ENCODE data around the gene IFT20.

The IFT20 gene

DNA sequence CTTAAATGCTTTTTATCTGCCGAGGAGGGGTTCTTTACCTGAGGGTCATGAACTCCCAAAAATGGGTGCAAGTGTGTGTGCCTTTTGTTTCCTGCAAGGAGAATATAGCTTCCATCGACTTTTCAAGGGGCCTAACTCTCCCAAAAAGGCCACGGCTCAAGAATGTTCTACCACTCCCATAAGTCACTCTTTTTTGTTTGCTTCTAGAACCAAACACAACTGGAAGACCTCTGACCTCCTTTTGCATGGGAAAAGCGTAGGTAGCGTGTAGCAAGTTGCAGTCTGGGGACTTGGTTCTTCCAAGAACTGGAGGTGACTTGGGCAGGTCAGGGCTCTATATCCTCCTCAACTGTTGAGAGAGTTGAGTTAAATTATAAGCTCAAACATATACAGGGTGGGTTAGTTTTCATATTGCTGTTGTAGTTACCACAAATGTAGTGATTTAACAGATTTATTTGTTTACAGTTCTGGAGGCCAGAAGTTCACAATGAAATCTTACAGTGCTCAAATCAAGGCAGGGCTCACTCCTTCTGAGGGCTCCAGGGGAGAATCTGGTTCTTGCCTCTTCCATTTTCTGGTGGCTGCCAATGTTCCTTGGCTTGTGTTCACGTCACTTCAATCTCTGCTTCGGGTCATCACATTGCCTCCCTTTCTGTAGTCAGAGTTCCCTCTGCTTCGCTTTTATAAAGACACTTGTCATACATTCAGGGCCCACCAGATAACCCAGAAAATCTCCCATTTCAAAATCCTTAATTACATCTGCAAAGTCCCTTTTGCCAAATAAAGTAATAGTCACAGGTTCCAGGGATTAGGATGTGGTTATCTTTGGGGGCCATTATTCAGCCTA, 14.8 kb downstream of the IFT20 start:
- Histone ChIP-seq H4K8ac (ENCODE audit: low read depth, low read length) (no peak overlapping the region), H3K4ac (ENCODE audit: low read length) (no peak overlapping the region), H2BK12ac (ENCODE audit: low read length) (no peak overlapping the region), H3K36me3 (replicated peaks in 1 of 2; ENCODE audit: control insufficient read depth in 2 of 2, insufficient read depth in 2 of 2, low read length in 2 of 2) (peaks cover 0 to 53% of the 10 kb centered on the region in 2 donors), H3K79me1 (ENCODE audit: low read depth, low read length) (peaks cover 2% of the 10 kb centered on the region), H4K91ac (ENCODE audit: low read depth, low read length, poor library complexity) (no peak overlapping the region), H3K4me1 (ENCODE audit: control insufficient read depth in 2 of 2, insufficient read depth in 1 of 2, low read depth in 1 of 2, low read length in 2 of 2) (peaks cover 17 to 28% of the 10 kb centered on the region in 2 donors), H2AK5ac (ENCODE audit: low read depth, low read length) (no peak overlapping the region), H3K9ac (ENCODE audit: low read depth, low read length, poor library complexity) (no peak overlapping the region), H2AFZ (ENCODE audit: low read length) (no peak overlapping the region), H3K27me3 (ENCODE audit: control insufficient read depth in 3 of 3, insufficient read depth in 3 of 3, low read depth in 1 of 3, low read length in 3 of 3) (no peaks in the 10 kb centered on the region), H3K4me3 (ENCODE audit: low read length in 2 of 2) (peak overlapping the region; percentile 58 to 96), H2BK15ac (ENCODE audit: low read length) (no peak overlapping the region), H3K27ac (replicated peaks; ENCODE audit: low read length) (no peak overlapping the region), H3K18ac (ENCODE audit: low read length) (no peak overlapping the region), H3K9me3 (replicated peaks in 1 of 2; ENCODE audit: control insufficient read depth in 2 of 2, insufficient read depth in 1 of 2, low read depth in 1 of 2, low read length in 2 of 2) (peaks cover 0 to 10% of the 10 kb centered on the region in 2 donors), H3K4me2 (ENCODE audit: insufficient read depth, low read length, poor library complexity, severe bottlenecking) (peak overlapping the region; percentile 56), H3K14ac (ENCODE audit: low read length) (no peak overlapping the region), H2BK5ac (ENCODE audit: low read length) (no peak overlapping the region), H3K23ac (ENCODE audit: low read depth, low read length, poor library complexity) (no peak overlapping the region), H2BK120ac (ENCODE audit: low read depth, low read length) (no peak overlapping the region)
- WGBS, 2 donors (ENCODE audit: extremely low coverage in 2 of 2, insufficient read length in 2 of 2, insufficient replicate concordance in 1 of 2): no CpG with 5 or more reads among the region's 8 CpGs
- no peak for DNase-seq (ENCODE audit: low spot score)

DNA sequence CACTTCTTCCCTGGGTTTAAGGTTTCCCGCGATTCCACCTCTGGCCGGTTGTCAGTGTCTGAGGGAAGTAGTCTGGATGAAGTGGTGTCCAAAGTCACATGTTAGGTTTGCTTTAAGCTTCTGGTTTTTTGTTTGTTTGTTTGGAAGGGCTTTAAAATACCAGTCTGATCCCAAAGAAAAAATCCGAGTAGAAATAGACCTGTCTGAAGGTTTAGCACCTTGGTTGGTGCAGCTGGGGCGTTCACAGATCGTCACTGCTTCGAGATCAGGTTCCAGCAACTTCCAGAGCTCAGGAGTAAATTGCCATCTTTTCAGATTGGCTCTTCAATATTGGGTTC, 15.7 kb downstream of the IFT20 start:
- H3K36me3 ChIP-seq (replicated peaks in 1 of 2; ENCODE audit: control insufficient read depth in 2 of 2, insufficient read depth in 2 of 2, low read length in 2 of 2): peaks cover 0 to 44% of the 10 kb centered on the region in 2 donors
- H3K14ac ChIP-seq (ENCODE audit: low read length): no peak overlapping the region
- peaks cover 2% of the 10 kb centered on the region for H3K79me1 ChIP-seq (ENCODE audit: low read depth, low read length)
- peaks cover 0 to 10% of the 10 kb centered on the region in 2 donors for H3K9me3 ChIP-seq (replicated peaks in 1 of 2; ENCODE audit: control insufficient read depth in 2 of 2, insufficient read depth in 1 of 2, low read depth in 1 of 2, low read length in 2 of 2)
- H2BK15ac ChIP-seq (ENCODE audit: low read length): no peak overlapping the region
- no CpG with 5 or more reads among the region's 7 CpGs for WGBS, 2 donors (ENCODE audit: extremely low coverage in 2 of 2, insufficient read length in 2 of 2, insufficient replicate concordance in 1 of 2)
- DNase-seq (ENCODE audit: low spot score): no peak
- no peak overlapping the region for H2BK120ac ChIP-seq (ENCODE audit: low read depth, low read length)
- peaks cover 15 to 28% of the 10 kb centered on the region in 2 donors for H3K4me1 ChIP-seq (ENCODE audit: control insufficient read depth in 2 of 2, insufficient read depth in 1 of 2, low read depth in 1 of 2, low read length in 2 of 2)
- H4K8ac ChIP-seq (ENCODE audit: low read depth, low read length): no peak overlapping the region
- H3K27ac ChIP-seq (replicated peaks; ENCODE audit: low read length): peak overlapping the region; percentile 74
- peak overlapping the region; percentile 56 for H3K4me2 ChIP-seq (ENCODE audit: insufficient read depth, low read length, poor library complexity, severe bottlenecking)
- H2AFZ ChIP-seq (ENCODE audit: low read length): peak overlapping the region; percentile 87
- H2AK5ac ChIP-seq (ENCODE audit: low read depth, low read length): no peak overlapping the region
- H4K91ac ChIP-seq (ENCODE audit: low read depth, low read length, poor library complexity): no peak overlapping the region
- H2BK12ac ChIP-seq (ENCODE audit: low read length): no peak overlapping the region
- no peaks in the 10 kb centered on the region for H3K27me3 ChIP-seq (ENCODE audit: control insufficient read depth in 3 of 3, insufficient read depth in 3 of 3, low read depth in 1 of 3, low read length in 3 of 3)
- no peak overlapping the region for H3K23ac ChIP-seq (ENCODE audit: low read depth, low read length, poor library complexity)
- H2BK5ac ChIP-seq (ENCODE audit: low read length): peak overlapping the region; percentile 93
- H3K4ac ChIP-seq (ENCODE audit: low read length): no peak overlapping the region
- H3K18ac ChIP-seq (ENCODE audit: low read length): no peak overlapping the region
- peak overlapping the region; percentile 93 for H3K9ac ChIP-seq (ENCODE audit: low read depth, low read length, poor library complexity)
- H3K4me3 ChIP-seq (ENCODE audit: low read length in 2 of 2): peak overlapping the region; percentile 58 to 96

DNA sequence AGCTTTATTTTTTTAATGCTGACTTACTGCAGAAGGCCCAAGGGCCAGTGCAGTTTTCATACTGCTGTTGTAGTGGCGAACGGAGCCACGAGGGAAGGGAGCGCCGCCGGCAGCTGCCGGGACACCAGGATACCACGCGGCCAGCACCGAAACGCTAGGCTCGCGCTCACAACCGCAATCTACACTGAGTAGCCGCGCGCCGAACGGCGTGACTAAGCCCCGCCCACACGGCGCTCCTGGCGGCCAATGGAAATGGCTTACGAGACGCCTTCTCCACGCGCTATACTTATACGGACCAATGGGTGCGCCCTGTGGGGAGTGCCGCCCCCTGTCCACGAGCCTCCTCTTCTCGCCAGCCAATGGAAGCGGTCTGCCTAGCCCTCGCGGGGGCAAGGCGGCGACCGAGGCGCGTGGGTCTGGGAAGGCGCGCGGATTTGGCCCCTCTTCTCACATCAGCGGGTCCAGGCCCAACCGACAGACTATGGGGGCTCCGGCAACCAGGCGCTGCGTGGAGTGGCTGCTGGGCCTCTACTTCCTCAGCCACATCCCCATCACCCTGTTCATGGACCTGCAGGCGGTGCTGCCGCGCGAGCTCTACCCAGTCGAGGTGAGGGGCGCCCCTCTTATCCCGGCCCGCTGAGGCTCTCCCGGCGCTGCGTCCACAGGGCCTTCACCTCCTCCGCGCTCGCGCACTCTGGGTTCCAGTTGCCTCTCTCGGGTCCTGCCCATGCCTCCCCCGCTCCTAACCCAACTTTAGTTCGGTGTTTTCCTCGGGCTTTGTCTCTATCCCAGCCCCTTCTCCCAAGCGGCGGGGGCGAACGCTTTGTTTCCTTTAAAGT, 16.3 kb downstream of the IFT20 start, which contains the start of gene TMEM97:
TSS of gene TMEM97 (plus strand) at position 442 of the 839 bp plus-strand sequence. CDS start at position 482, 40 bp downstream.
- Histone ChIP-seq H3K4me1 (ENCODE audit: control insufficient read depth in 2 of 2, insufficient read depth in 1 of 2, low read depth in 1 of 2, low read length in 2 of 2) (peaks cover 15 to 27% of the 10 kb centered on the region in 2 donors), H2BK15ac (ENCODE audit: low read length) (peak within 1 kb of the TSS; percentile 86), H4K91ac (ENCODE audit: low read depth, low read length, poor library complexity) (peak within 1 kb of the TSS; percentile 77), H3K4me3 (ENCODE audit: low read length in 2 of 2) (peak within 1 kb of the TSS; percentile 58 to 96), H3K27me3 (ENCODE audit: control insufficient read depth in 3 of 3, insufficient read depth in 3 of 3, low read depth in 1 of 3, low read length in 3 of 3) (no peaks in the 10 kb centered on the region), H2AK5ac (ENCODE audit: low read depth, low read length) (peak within 1 kb of the TSS; percentile 86), H3K27ac (replicated peaks; ENCODE audit: low read length) (peak within 1 kb of the TSS; percentile 74), H3K4me2 (ENCODE audit: insufficient read depth, low read length, poor library complexity, severe bottlenecking) (peak within 1 kb of the TSS; percentile 68), H3K23ac (ENCODE audit: low read depth, low read length, poor library complexity) (peak within 1 kb of the TSS; percentile 80), H2BK12ac (ENCODE audit: low read length) (peak within 1 kb of the TSS; percentile 69), H2BK120ac (ENCODE audit: low read depth, low read length) (no peak within 1 kb of the TSS), H3K18ac (ENCODE audit: low read length) (peak within 1 kb of the TSS; percentile 96), H3K79me1 (ENCODE audit: low read depth, low read length) (peaks cover 2% of the 10 kb centered on the region), H2AFZ (ENCODE audit: low read length) (peak within 1 kb of the TSS; percentile 87), H3K9me3 (replicated peaks in 1 of 2; ENCODE audit: control insufficient read depth in 2 of 2, insufficient read depth in 1 of 2, low read depth in 1 of 2, low read length in 2 of 2) (peaks cover 0 to 10% of the 10 kb centered on the region in 2 donors), H3K14ac (ENCODE audit: low read length) (peak within 1 kb of the TSS; percentile 83), H3K4ac (ENCODE audit: low read length) (peak within 1 kb of the TSS; percentile 67), H2BK5ac (ENCODE audit: low read length) (peak within 1 kb of the TSS; percentile 93), H3K9ac (ENCODE audit: low read depth, low read length, poor library complexity) (peak within 1 kb of the TSS; percentile 96), H4K8ac (ENCODE audit: low read depth, low read length) (peak within 1 kb of the TSS; percentile 70), H3K36me3 (replicated peaks in 1 of 2; ENCODE audit: control insufficient read depth in 2 of 2, insufficient read depth in 2 of 2, low read length in 2 of 2) (peaks cover 0 to 38% of the 10 kb centered on the region in 2 donors)
- WGBS, 2 donors (ENCODE audit: extremely low coverage in 2 of 2, insufficient read length in 2 of 2, insufficient replicate concordance in 1 of 2): no CpG with 5 or more reads among the region's 72 CpGs
- DNase-seq (ENCODE audit: low spot score): peak; percentile 93
